GM12874 (cell line): ENCODE results near the gene CALM1.

Source experiments
- CTCF ChIP-seq: IDR thresholded peaks from 2 replicates; pipeline ENCODE4 v1.5.1; 2011; ENCODE audit warnings: low read depth, mild to moderate bottlenecking, control low read depth, low read length, moderate library complexity; ENCODE audit not compliant: insufficient read depth

Gene CALM1

GRCh38 chr14:90446405-90446804 is 49.6 kb downstream of the CALM1 start:
- TF ChIP-seq CTCF: no peak

- no peak for TF ChIP-seq CTCF
Measured at GRCh38 chr14:90447720-90448497, 51.1 kb downstream of the CALM1 start.

- no peak for TF ChIP-seq CTCF
Measured at GRCh38 chr14:90449411-90449810, 52.6 kb downstream of the CALM1 start.

GRCh38 chr14:90450151-90450550 is 53.3 kb downstream of the CALM1 start:
- TF ChIP-seq CTCF: no peak

GRCh38 chr14:90450667-90451066 is 53.8 kb downstream of the CALM1 start:
- no peak for TF ChIP-seq CTCF

- TF ChIP-seq CTCF: no peak
Measured at GRCh38 chr14:90451443-90451842, 54.6 kb downstream of the CALM1 start.

- TF ChIP-seq CTCF: no peak
Measured at GRCh38 chr14:90451961-90452360, 55.1 kb downstream of the CALM1 start.
